ENCODE results near the gene DNAJA3.

DNAJA3 gene

GRCh38 chr16:4489030-4489429 lies 63.4 kb downstream of the DNAJA3 start:
- Histone ChIP-seq H3K27me3 (no peaks in the 10 kb centered on the region), H3K27ac (peak overlapping the region in 8 of 11 experiments; percentile 2 to 53 (median 41); a peak in 8 of 22 replicates), H4K20me1 (peaks cover 66 to 100% (median 91%) of the 10 kb centered on the region in 11 experiments; a peak in 21 of 22 replicates), H3K4me1 (peaks cover 29 to 48% (median 36%) of the 10 kb centered on the region in 10 experiments), H3K9me3 (replicated peaks in 1 of 11) (no peaks in the 10 kb centered on the region), H3K9ac (peak overlapping the region in 6 of 11 experiments; percentile 3 to 34 (median 10); a peak in 2 of 22 replicates), H3K36me3 (peaks cover 53 to 84% (median 75%) of the 10 kb centered on the region in 11 experiments), H3K4me2 (peak overlapping the region; percentile 58 to 80 (median 71)), H3K4me3 (no peak overlapping the region)
- TF ChIP-seq Cebpa-rat (IDR thresholded peaks at IDR 0.05): no peak

- Histone ChIP-seq H3K4me2 (no peak overlapping the region), H3K4me1 (peaks cover 23 to 42% (median 27%) of the 10 kb centered on the region in 10 experiments)
- no peak for TF ChIP-seq Cebpa-rat (IDR thresholded peaks at IDR 0.05)
Measured at GRCh38 chr16:4491898-4492297, 66.2 kb downstream of the DNAJA3 start.

GRCh38 chr16:4494746-4495490 lies 69.2 kb downstream of the DNAJA3 start:
- no peak for TF ChIP-seq Cebpa-rat (IDR thresholded peaks at IDR 0.05)
- Histone ChIP-seq H3K9me3 (replicated peaks in 1 of 11) (no peaks in the 10 kb centered on the region), H3K4me1 (peaks cover 0 to 26% (median 17%) of the 10 kb centered on the region in 10 experiments; a peak in 18 of 20 replicates), H3K4me3 (no peak overlapping the region), H3K27me3 (no peaks in the 10 kb centered on the region), H3K36me3 (peaks cover 34 to 86% (median 50%) of the 10 kb centered on the region in 11 experiments), H3K27ac (no peak overlapping the region), H3K4me2 (no peak overlapping the region; a peak in 1 of 22 replicates), H4K20me1 (peaks cover 89 to 100% (median 99%) of the 10 kb centered on the region in 11 experiments), H3K9ac (no peak overlapping the region)

More at GRCh38 chr16:4491898-4492297, 66.2 kb downstream of the DNAJA3 start:
- no peak overlapping the region for H3K27ac ChIP-seq
- no peaks in the 10 kb centered on the region for H3K27me3 ChIP-seq
- H3K4me3 ChIP-seq: no peak overlapping the region
- no peaks in the 10 kb centered on the region for H3K9me3 ChIP-seq (replicated peaks in 1 of 11)
- peaks cover 41 to 78% (median 59%) of the 10 kb centered on the region in 11 experiments for H3K36me3 ChIP-seq
- peaks cover 83 to 100% (median 99%) of the 10 kb centered on the region in 11 experiments; a peak in 21 of 22 replicates for H4K20me1 ChIP-seq
- H3K9ac ChIP-seq: no peak overlapping the region

GRCh38 chr16:4495766-4496165 lies 70.1 kb downstream of the DNAJA3 start:
- Histone ChIP-seq H3K4me3 (no peak overlapping the region), H3K36me3 (peaks cover 28 to 80% (median 50%) of the 10 kb centered on the region in 11 experiments), H4K20me1 (peaks cover 90 to 100% (median 99%) of the 10 kb centered on the region in 11 experiments), H3K9ac (no peak overlapping the region), H3K4me1 (peaks cover 7 to 31% (median 17%) of the 10 kb centered on the region in 10 experiments), H3K27me3 (no peaks in the 10 kb centered on the region), H3K27ac (no peak overlapping the region), H3K9me3 (replicated peaks in 1 of 11) (no peaks in the 10 kb centered on the region), H3K4me2 (no peak overlapping the region)
- TF ChIP-seq Cebpa-rat (IDR thresholded peaks at IDR 0.05): no peak

GRCh38 chr16:4496305-4496704 lies 70.6 kb downstream of the DNAJA3 start:
- Histone ChIP-seq H4K20me1 (peaks cover 90 to 100% (median 99%) of the 10 kb centered on the region in 11 experiments), H3K27ac (no peak overlapping the region), H3K4me2 (no peak overlapping the region), H3K9ac (no peak overlapping the region), H3K4me3 (no peak overlapping the region), H3K9me3 (replicated peaks in 1 of 11) (no peaks in the 10 kb centered on the region), H3K27me3 (no peaks in the 10 kb centered on the region), H3K36me3 (peaks cover 23 to 74% (median 47%) of the 10 kb centered on the region in 11 experiments), H3K4me1 (peaks cover 10 to 36% (median 17%) of the 10 kb centered on the region in 10 experiments)
- TF ChIP-seq Cebpa-rat (IDR thresholded peaks at IDR 0.05): no peak

- Histone ChIP-seq H3K9ac (peak overlapping the region in 1 of 11 experiments; percentile 13; a peak in 1 of 22 replicates), H3K36me3 (peaks cover 15 to 52% (median 24%) of the 10 kb centered on the region in 11 experiments), H3K4me1 (peaks cover 10 to 36% (median 17%) of the 10 kb centered on the region in 10 experiments), H3K27ac (no peak overlapping the region), H3K27me3 (no peaks in the 10 kb centered on the region), H3K4me2 (peak overlapping the region in 8 of 11 experiments; percentile 39 to 77 (median 66); a peak in 16 of 22 replicates), H4K20me1 (peaks cover 92 to 100% (median 100%) of the 10 kb centered on the region in 11 experiments), H3K4me3 (no peak overlapping the region), H3K9me3 (replicated peaks in 1 of 11) (no peaks in the 10 kb centered on the region)
- no peak for TF ChIP-seq Cebpa-rat (IDR thresholded peaks at IDR 0.05)
Measured at GRCh38 chr16:4498546-4499195, 73.0 kb downstream of the DNAJA3 start.

- Histone ChIP-seq H3K27ac (no peak overlapping the region), H3K4me2 (peak overlapping the region in 6 of 11 experiments; percentile 51 to 77 (median 66); a peak in 11 of 22 replicates), H3K27me3 (no peaks in the 10 kb centered on the region), H3K9me3 (replicated peaks in 1 of 11) (no peaks in the 10 kb centered on the region), H3K9ac (no peak overlapping the region), H4K20me1 (peaks cover 97 to 100% (median 100%) of the 10 kb centered on the region in 11 experiments), H3K4me1 (peaks cover 10 to 36% (median 19%) of the 10 kb centered on the region in 10 experiments), H3K4me3 (no peak overlapping the region), H3K36me3 (peaks cover 15 to 51% (median 24%) of the 10 kb centered on the region in 11 experiments)
- no peak for TF ChIP-seq Cebpa-rat (IDR thresholded peaks at IDR 0.05)
Measured at GRCh38 chr16:4499196-4499555, 73.5 kb downstream of the DNAJA3 start.

- no peak overlapping the region for H3K27ac ChIP-seq
- H3K9ac ChIP-seq: no peak overlapping the region
- H3K27me3 ChIP-seq: no peaks in the 10 kb centered on the region
- H3K36me3 ChIP-seq: peaks cover 15 to 44% (median 23%) of the 10 kb centered on the region in 11 experiments
- H3K4me3 ChIP-seq: no peak overlapping the region
- TF ChIP-seq Cebpa-rat (IDR thresholded peaks at IDR 0.05): no peak
- H3K4me1 ChIP-seq: peaks cover 16 to 37% (median 25%) of the 10 kb centered on the region in 10 experiments
- peak overlapping the region in 1 of 11 experiments; percentile 32; a peak in 1 of 22 replicates for H3K4me2 ChIP-seq
- no peaks in the 10 kb centered on the region for H3K9me3 ChIP-seq (replicated peaks in 1 of 11)
- peaks cover 97 to 100% (median 100%) of the 10 kb centered on the region in 11 experiments for H4K20me1 ChIP-seq
Measured at GRCh38 chr16:4500272-4500671, 74.6 kb downstream of the DNAJA3 start.

- no peaks in the 10 kb centered on the region for H3K9me3 ChIP-seq (replicated peaks in 1 of 11)
- no peak overlapping the region for H3K4me3 ChIP-seq
- peaks cover 97 to 100% (median 100%) of the 10 kb centered on the region in 11 experiments for H4K20me1 ChIP-seq
- no peak for TF ChIP-seq Cebpa-rat (IDR thresholded peaks at IDR 0.05)
- no peak overlapping the region for H3K9ac ChIP-seq
- H3K27me3 ChIP-seq: no peaks in the 10 kb centered on the region
- H3K27ac ChIP-seq: no peak overlapping the region
- H3K4me2 ChIP-seq: peak overlapping the region in 1 of 11 experiments; percentile 32; a peak in 2 of 22 replicates
- peaks cover 12 to 45% (median 24%) of the 10 kb centered on the region in 11 experiments for H3K36me3 ChIP-seq
- peaks cover 24 to 44% (median 33%) of the 10 kb centered on the region in 10 experiments for H3K4me1 ChIP-seq
Measured at GRCh38 chr16:4501071-4501478, 75.4 kb downstream of the DNAJA3 start.

All from BLaER1 treated with 17β-estradiol and CSF1 and Interleukin-3, amounts not matched to agents 10 nM and 100 nM (cell line).